Superior temporal gyrus (tissue), 1 donor: ENCODE measurements around the gene MSI2.
"Not testable (repeated sequence)": the region's sequence is repeated elsewhere in the genome, so short reads cannot be mapped to it uniquely, and the experiment has no call there.

ENCODE experiments used
- DNase-seq: peaks from one replicate; pipeline ENCODE4 v3.0.0-alpha.2; 2016; ENCODE audit errors: extremely low spot score

Gene MSI2

GRCh38 chr17:57255776-57256681 is at the start of gene MSI2:
Gene MSI2, plus strand, starts transcription at chr17:57256523. Its CDS starts 220 bp downstream, at chr17:57256743.
- DNase-seq = peak; percentile 83

- no peak for DNase-seq
Measured at GRCh38 chr17:57206928-57207327, 49.4 kb upstream of the MSI2 start.

- no peak for DNase-seq
Measured at GRCh38 chr17:57207396-57207795, 48.9 kb upstream of the MSI2 start.

GRCh38 chr17:57210224-57210553 is 46.1 kb upstream of the MSI2 start:
- DNase-seq = no peak

GRCh38 chr17:57210972-57211411 is 45.3 kb upstream of the MSI2 start:
- DNase-seq = no peak

- DNase-seq = no peak
Measured at GRCh38 chr17:57211543-57211942, 44.8 kb upstream of the MSI2 start.

GRCh38 chr17:57213180-57213825 is 43.0 kb upstream of the MSI2 start:
- DNase-seq = no peak

GRCh38 chr17:57215317-57215716 is 41.0 kb upstream of the MSI2 start:
- no peak for DNase-seq

- DNase-seq = no peak
Measured at GRCh38 chr17:57221366-57222350, 34.7 kb upstream of the MSI2 start.

GRCh38 chr17:57222422-57222821 is 33.9 kb upstream of the MSI2 start:
- DNase-seq = not testable (repeated sequence)

GRCh38 chr17:57225127-57225526 is 31.2 kb upstream of the MSI2 start:
- DNase-seq = no peak

- no peak for DNase-seq
Measured at GRCh38 chr17:57226793-57227192, 29.5 kb upstream of the MSI2 start.

- DNase-seq = no peak
Measured at GRCh38 chr17:57228911-57229310, 27.4 kb upstream of the MSI2 start.

GRCh38 chr17:57234061-57234738 is 22.1 kb upstream of the MSI2 start:
- no peak for DNase-seq

GRCh38 chr17:57234739-57235092 is 21.6 kb upstream of the MSI2 start:
- no peak for DNase-seq

GRCh38 chr17:57235124-57235523 is 21.2 kb upstream of the MSI2 start:
- no peak for DNase-seq

GRCh38 chr17:57236686-57237299 is 19.5 kb upstream of the MSI2 start:
- no peak for DNase-seq

GRCh38 chr17:57240648-57241047 is 15.7 kb upstream of the MSI2 start:
- no peak for DNase-seq

- no peak for DNase-seq
Measured at GRCh38 chr17:57242148-57242547, 14.2 kb upstream of the MSI2 start.

- DNase-seq = peak; percentile 68
Measured at GRCh38 chr17:57243171-57243622, 13.1 kb upstream of the MSI2 start.

- no peak for DNase-seq
Measured at GRCh38 chr17:57245786-57246185, 10.5 kb upstream of the MSI2 start.
